ENCODE results near the gene ELMO1.

DNA sequence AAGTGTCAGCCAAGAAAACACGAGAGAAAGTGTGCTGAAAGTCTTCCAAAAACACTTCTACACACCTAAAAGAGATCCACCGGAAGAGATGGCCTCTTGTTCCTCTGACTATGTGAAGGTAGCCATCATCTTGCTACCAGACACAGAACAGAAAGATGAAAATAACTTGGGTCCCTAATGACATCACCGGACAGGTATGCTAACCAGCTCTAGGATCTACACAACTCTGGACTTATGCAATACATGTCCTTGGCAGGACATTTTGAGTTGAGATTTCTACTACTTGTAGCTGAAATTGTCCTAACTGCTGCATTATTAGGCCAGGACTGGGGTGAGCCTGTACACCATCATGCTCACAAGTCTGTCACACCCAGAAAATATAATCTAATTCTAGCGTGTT lies 358.7 kb downstream of the ELMO1 start:
- TF ChIP-seq, protein P1, sequence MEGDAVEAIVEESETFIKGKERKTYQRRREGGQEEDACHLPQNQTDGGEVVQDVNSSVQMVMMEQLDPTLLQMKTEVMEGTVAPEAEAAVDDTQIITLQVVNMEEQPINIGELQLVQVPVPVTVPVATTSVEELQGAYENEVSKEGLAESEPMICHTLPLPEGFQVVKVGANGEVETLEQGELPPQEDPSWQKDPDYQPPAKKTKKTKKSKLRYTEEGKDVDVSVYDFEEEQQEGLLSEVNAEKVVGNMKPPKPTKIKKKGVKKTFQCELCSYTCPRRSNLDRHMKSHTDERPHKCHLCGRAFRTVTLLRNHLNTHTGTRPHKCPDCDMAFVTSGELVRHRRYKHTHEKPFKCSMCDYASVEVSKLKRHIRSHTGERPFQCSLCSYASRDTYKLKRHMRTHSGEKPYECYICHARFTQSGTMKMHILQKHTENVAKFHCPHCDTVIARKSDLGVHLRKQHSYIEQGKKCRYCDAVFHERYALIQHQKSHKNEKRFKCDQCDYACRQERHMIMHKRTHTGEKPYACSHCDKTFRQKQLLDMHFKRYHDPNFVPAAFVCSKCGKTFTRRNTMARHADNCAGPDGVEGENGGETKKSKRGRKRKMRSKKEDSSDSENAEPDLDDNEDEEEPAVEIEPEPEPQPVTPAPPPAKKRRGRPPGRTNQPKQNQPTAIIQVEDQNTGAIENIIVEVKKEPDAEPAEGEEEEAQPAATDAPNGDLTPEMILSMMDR (conservative IDR thresholded peaks at IDR 0.05; ENCODE audit: low read depth in 2 of 2): no peak
- TF ChIP-seq JUNB (IDR thresholded peaks at IDR 0.05; ENCODE audit: unreplicated experiment): no peak
- TF ChIP-seq POLR2AphosphoS5 (IDR thresholded peaks at IDR 0.05; ENCODE audit: low read depth): no peak
- TF ChIP-seq EZH2 (IDR thresholded peaks at IDR 0.05; ENCODE audit: low read depth, unreplicated experiment): no peak
- no peak for TF ChIP-seq EZH2phosphoT487 (IDR thresholded peaks at IDR 0.05; ENCODE audit: unreplicated experiment)

All from GM23338 (cell line).